Right renal cortex interstitium (tissue), 3 donors: ENCODE results near the gene SH3BGRL3. TPM values are rescaled to one million over a fixed set of nuclear protein-coding genes. Genes with fewer than 3 reads are reported as not detected.
A peak's percentile ranks its signal among the peaks of the same experiment; 100 is the strongest.
"Not testable (repeated sequence)": the region's sequence is repeated elsewhere in the genome, so short reads cannot be mapped to it uniquely, and the experiment has no call there.

Source experiments
- DNase-seq, 3 donors: peaks; one replicate each; pipeline ENCODE4 v3.0.0-alpha.2; 2013; ENCODE audit warnings: low read depth in 3 of 3, low spot score in 2 of 3
- polyA plus RNA-seq, 3 donors: library from polyadenylated mRNA; unstranded; fragments of 120-200 nt; gene quantifications; one replicate each; pipeline ENCODE4 v1.2.1, GENCODE V29; 2013; ENCODE audit not compliant: insufficient read length in 3 of 3

The SH3BGRL3 gene
- polyA plus RNA-seq, 3 donors: 83.5 to 110 (median 94.5) TPM

DNA sequence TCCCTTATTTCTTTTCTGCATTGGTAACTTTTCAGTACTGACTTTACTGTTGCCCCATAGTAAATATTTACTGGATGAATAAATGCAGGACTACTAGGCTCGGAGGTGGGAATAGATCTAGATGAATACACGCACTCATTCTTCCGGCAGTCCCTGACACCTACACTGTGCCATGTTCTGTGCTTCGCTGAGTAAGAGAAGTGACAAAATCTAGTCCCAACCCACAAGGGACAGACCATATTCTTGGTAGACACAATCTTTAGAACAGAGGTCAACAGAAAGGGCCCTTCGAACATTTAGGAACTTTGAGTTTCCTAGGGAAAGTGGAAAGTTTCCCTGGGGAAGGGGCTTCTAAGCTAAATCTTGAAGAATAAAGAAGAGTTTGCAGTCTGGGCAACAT lies 34.6 kb downstream of the SH3BGRL3 start:
- DNase-seq: no peak

DNA sequence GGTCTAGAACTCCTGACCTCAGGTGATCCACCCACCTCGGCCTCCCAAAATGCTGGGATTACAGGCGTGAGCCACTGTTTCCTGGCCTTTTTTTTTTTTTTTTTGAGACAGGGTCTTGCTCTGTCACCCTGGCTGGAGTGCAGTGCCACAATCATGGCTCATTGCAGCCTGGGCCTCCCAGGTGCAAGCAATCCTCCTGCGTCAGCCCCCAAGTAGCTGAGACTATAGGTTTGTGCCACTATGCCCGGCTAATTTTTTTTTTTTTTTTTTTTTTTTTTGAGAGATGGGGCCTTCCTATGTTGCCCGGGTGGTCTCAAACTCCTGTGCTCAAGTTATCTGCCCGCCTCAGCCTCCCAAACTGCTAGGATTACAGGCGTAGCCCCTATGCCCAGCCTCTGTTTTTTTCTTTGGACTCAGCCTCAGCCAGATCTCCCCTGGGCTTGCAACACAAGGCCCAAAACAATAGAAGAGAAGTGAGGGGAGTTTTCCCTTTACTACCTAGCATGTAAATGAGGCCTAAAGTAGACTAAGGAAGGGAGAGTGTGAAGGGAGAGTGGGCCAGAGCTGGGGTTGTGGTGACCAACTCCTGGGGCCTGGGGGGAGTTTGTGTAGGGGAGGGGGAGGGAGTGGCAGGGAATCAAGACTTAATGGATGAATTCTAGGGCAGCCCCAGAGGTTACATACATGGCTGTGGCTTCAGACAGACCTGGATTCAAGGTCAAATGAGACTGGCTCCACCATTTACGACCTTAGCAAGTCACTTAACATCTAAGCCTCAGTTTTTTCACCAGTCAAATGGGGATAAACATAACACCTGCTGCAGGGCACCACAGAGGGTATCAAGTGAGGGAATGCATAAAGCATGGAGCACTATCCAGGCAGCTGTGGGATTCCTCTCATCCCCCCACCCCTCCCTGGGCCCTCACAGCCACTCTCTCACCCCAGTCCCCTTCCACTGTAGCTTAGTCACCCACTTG lies 36.3 kb downstream of the SH3BGRL3 start:
- DNase-seq: no peak

DNA sequence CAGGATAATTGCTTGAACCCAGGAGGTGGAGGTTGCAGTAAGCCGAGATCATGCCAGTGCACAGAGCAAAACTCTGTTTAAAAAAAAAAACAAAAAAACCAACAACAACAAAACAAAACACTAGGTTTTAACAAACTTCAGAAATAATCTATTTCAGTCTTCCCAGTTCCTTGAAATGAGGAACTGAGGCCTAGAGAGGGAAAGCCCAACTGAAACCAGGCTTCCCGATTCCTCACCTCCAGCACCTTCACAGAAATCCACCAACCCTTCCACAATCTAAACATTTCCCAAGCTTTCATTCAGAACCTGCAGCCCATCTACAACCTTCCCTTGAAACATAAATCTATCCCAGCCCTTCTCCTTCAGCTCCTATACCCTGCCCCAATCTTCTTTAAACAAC lies 37.3 kb downstream of the SH3BGRL3 start:
- no peak for DNase-seq

DNA sequence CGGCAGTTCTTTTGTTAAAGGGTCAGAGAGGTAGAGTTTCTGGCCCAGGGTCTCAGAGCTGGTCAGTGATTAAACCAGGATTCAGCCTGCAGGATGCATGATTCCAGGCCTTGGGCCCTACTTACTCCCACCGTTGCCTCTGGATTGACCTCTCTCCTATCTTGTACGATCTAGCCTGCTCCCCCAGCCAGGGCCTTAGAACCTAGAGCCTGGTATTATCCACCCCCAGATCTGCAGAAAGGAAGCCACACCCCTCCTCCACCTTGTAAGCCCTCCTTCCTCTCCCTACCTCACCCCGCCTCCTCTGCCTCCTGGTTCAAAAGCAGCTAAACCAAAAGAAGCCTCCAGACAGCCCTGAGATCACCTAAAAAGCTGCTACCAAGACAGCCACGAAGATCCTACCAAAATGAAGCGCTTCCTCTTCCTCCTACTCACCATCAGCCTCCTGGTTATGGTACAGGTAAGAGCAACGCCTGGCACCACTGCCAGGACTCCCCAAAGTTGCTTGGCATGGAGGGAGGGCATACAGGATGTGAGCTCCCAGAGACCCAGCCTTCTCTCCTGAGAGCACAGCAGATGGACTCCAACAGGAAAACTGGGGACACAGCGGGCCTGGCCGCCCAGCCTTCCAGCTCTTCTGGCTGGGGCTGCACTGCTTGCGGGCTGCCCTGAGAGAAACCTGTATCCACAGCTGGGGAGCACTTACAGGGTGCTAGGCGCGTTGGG lies 37.9 kb downstream of the SH3BGRL3 start, which contains the start of gene CD52:
CD52 (plus strand) TSS at position 347 of the 726 bp plus-strand sequence; CDS start at position 407, 60 bp downstream.
- DNase-seq: no peak

DNA sequence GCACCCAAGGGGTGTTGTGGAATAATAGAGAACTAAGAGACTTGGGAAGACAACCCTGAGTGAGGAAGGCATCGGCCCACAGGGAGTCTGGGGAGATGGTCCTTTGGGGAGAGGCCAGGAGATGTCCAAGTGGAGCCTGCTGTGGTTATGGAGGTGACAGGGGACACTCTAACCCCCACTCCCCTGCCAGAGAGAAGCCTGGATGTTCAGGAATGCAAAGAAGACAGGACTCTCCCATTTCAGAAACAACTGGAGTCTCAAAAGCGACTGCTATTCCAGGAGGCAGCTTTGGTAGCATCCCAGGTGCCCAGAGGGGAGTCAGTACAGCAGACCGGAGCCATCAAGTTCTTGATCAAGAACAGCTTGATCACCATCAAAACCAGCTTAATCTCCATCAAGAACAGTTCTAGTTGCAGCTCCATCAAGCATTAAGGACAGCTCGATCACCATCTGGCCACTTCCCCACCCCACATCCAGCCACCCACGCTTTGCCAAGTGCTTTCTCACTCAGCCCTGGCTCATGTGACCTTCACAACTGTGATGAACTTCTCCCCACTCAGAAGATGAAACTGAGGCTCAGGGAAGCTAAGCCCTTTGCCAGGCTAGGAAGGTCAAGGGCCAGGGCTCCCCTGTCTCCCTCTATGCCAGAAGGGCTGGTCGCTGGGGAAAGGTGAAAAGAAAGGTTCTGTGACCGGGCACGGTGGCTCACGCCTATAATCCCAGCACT lies 38.6 kb downstream of the SH3BGRL3 start:
- no peak for DNase-seq

DNA sequence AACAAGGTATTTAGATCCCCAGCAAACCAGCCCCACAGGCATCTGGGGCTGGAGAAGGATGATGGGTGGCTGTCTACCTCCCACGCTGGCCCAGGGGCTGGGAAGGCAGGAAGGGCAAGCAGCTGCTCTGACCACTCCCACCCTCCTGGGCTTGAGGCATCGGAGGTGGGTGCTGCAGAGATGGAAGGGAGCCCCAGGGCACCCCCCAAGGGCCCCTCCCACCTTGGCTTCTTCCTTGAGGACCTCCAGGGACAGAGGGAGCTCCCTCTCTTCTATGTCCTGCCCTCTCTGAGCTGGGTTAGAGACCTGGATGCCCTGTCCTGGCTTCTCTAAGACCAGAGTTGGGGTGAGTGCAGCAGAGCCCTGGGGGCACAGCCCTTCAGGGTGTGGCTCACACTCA lies 41.0 kb downstream of the SH3BGRL3 start:
- DNase-seq: no peak

DNA sequence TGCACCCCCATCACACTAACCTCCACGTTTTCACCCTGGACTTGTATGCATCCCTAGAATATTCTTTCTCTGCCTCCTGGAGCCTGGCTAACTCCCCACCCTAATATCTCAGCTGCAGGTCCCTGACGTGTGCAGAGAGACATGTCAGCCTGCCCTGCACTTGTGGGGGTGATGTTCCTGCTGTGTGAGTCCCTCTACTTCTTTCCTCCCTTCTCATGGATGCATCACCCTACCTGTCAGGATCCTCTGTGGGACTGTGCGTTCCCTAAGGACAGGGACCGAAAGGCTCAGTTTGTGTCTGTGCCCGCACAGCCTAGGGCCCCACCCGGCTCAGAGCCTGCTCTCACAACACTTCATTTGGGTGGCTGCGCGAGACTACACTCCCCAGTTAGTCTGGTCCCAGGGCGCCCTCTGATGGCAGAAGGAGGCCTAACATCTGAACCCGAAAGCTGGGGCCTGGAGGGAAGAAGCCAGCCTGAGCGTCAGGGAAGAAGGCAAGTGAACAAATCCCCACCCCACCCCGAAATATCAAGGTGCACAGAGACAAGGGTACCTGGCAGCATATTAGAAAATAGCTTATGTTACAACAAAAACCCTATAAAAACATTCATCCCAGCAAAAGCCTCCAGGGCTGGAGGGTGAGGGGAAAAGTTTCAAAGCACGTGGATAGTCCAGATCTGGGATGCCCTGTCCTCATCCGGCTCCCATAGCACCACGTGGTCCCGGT lies 41.6 kb downstream of the SH3BGRL3 start:
- peak; percentile 43 to 61 (median 59) for DNase-seq

DNA sequence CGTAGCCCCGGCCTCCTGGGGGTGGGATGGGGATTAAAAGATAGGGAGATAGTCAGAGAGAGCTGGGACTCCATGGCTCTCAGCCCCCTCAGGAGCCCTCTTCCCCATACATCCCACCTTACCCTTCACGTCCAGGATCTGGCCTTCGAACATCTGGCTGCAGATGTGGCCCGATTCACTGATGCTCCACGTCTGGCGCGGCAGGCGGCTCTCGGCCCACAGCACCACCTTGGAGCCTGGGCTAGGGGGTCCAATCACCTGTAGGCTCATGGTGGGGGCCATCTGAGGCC lies 42.1 kb downstream of the SH3BGRL3 start:
- DNase-seq: no peak

DNA sequence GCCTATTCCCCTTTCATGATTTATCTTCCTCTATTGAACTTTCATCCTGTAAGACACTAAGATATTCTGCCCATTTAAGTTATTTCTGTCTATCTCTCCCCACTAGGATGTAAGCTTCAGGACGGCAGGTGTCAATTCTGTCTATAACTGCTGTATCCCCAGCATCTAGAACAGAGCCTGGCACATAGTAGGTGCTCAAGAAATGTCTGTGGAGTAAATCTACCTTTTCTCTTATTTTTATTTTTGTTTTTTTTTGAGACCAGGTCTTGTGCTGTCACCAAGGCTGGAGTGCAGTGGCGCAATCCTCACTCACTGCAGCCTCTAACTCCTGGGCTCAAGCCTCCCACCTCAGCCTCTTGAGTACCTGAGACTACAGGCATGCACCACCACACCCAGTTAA lies 43.5 kb downstream of the SH3BGRL3 start:
- no peak for DNase-seq

DNA sequence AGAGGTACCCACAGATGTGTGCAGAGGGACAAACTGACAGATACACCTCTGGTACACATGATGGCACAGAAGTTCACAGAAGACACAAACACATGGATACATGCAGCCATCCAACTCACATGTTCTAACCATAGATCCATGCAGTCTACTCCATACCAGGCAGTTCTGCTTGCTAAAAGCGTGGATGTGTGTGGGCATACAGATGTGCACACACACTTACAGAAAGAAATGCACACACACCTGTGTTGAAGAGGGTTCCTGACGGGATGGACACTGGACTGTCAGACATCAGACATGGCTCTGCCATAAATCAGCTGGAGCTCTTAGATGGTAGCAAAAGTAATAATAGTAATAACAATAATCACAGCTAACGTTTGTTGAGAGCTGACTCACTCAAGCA lies 44.7 kb downstream of the SH3BGRL3 start:
- no peak for DNase-seq

DNA sequence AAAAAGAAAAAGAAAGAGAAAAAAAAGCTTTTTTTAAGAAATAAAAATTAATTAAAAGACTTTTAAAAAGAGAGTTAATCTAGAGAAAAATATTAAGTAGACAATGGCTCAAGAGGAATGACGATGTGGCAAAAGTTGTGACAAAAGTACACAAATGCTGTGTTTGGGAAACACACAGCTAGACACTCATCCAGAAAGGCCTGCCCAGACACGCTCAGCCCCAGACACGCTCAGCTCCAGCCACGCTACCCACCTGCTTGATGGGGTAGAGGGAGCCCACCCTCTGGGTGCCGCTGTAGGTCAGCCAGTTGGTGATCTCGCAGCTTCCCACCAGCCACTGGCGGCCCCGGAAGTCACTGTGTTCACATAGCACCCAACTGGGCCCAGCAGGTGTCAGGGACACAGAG lies 48.1 kb downstream of the SH3BGRL3 start:
- DNase-seq: no peak

DNA sequence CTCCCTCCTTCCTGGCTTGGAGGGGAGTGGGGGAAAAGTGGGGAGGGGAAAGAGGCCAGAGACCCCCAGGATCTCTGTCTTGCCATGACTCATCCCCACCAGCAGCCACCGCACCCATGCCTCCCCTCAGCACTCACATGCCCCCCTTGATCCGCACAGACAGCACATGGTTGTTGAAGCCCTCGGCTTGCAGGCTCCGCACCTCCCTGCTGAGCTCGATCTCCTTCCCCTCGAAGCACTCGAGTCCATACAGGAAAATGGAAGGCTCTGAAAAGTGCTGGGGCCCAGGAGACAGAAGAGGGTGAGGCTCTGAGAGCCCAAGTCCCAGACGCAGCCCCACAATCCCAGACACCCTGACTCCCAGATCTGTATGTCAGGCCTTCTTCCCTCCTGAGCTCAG lies 48.7 kb downstream of the SH3BGRL3 start:
- DNase-seq: no peak

DNA sequence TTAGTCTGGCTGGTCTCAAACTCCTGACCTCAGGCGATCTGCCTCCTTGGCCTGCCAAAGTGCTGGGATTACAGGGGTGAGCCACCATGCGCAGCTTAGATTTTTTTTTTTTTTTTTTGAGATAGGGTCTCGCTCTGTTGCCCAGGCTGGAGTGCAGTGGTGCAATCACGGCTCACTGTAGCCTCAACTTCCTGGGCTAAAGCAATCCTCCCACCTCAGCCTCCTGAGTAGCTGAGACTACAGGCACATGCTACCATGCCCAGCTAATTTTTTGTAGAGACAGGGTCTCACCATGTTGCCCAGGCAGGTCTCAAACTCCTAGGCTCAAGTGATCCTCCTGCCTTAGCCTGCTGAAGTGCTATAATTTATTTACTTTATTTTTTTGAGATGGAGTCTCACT lies 49.5 kb downstream of the SH3BGRL3 start:
- DNase-seq: not testable (repeated sequence)

DNA sequence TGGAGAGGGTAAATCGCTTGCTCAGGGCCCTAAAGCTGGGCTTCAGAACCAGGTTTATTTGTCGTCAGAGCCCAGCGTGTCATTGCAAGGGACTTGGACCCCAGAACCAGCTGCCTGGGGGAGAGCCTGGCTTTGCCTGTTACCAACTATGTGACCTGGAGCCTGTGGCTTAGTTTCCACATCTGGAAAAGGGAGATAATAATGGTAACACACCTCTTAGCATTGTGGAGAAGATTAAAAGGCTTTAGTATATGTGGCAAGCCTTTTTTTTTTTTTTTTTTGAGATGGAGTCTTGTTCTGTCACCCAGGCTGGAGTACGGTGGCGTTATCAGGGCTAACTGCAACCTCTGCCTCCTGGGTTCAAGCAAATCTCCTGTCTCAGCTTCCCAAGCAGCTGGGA lies 50.4 kb downstream of the SH3BGRL3 start:
- no peak for DNase-seq

Other genes starting within 250 kb of the SH3BGRL3 start
- 1 to 10 TPM; 2.8 to 4.9 (median 4.2) TPM for gene SLC30A2, start 234.0 kb upstream of the SH3BGRL3 start, polyA plus RNA-seq
- 1 to 10 TPM in 1 of 3 donors, under 1 TPM in 2; 0.82 to 1.3 (median 0.85) TPM for gene TRIM63, start 212.5 kb upstream of the SH3BGRL3 start, polyA plus RNA-seq
- 10 to 100 TPM; 20.5 to 22.0 (median 20.7) TPM for gene PDIK1L, start 168.3 kb upstream of the SH3BGRL3 start, polyA plus RNA-seq
- gene FAM110D, start 121.0 kb upstream of the SH3BGRL3 start, polyA plus RNA-seq: 1 to 10 TPM; 1.2 to 1.3 (median 1.2) TPM
- gene C1orf232, start 111.1 kb upstream of the SH3BGRL3 start, polyA plus RNA-seq: under 1 TPM in 1 of 3 donors, not detected in 2; 0.38 TPM
- gene ZNF593, start 110.2 kb upstream of the SH3BGRL3 start, polyA plus RNA-seq: 10 to 100 TPM; 12.4 to 15.4 (median 13.1) TPM
- gene ZNF593OS, start 108.3 kb upstream of the SH3BGRL3 start, polyA plus RNA-seq: under 1 TPM; 0.42 to 0.62 (median 0.60) TPM
- gene CNKSR1, start 102.6 kb upstream of the SH3BGRL3 start, polyA plus RNA-seq: 10 to 100 TPM in 2 of 3 donors, 1 to 10 TPM in 1; 9.0 to 11.7 (median 10.3) TPM
- under 1 TPM in 1 of 3 donors, not detected in 2; 0.10 TPM for gene CATSPER4, start 89.5 kb upstream of the SH3BGRL3 start, polyA plus RNA-seq
- 10 to 100 TPM; 13.7 to 18.9 (median 15.0) TPM for gene CEP85, start 45.9 kb upstream of the SH3BGRL3 start, polyA plus RNA-seq
- gene UBXN11, start 26.6 kb downstream of the SH3BGRL3 start, polyA plus RNA-seq: 10 to 100 TPM; 33.2 to 35.5 (median 35.3) TPM
- 1 to 10 TPM; 2.8 to 7.9 (median 5.3) TPM for gene CD52, start 37.9 kb downstream of the SH3BGRL3 start, polyA plus RNA-seq
- gene CRYBG2, start 74.0 kb downstream of the SH3BGRL3 start, polyA plus RNA-seq: 1 to 10 TPM in 1 of 3 donors, under 1 TPM in 2; 0.46 to 1.0 (median 0.80) TPM
- gene ZNF683, start 92.7 kb downstream of the SH3BGRL3 start, polyA plus RNA-seq: not detected
- under 1 TPM in 2 of 3 donors, not detected in 1; 0.06 to 0.07 TPM for gene LIN28A, start 130.7 kb downstream of the SH3BGRL3 start, polyA plus RNA-seq
- gene DHDDS, start 152.2 kb downstream of the SH3BGRL3 start, polyA plus RNA-seq: 10 to 100 TPM; 32.4 to 37.1 (median 36.1) TPM
- gene HMGN2, start 192.4 kb downstream of the SH3BGRL3 start, polyA plus RNA-seq: 1,000 to 10,000 TPM; 1,175 to 1,202 (median 1,200) TPM
- gene RPS6KA1, start 249.7 kb downstream of the SH3BGRL3 start, polyA plus RNA-seq: 10 to 100 TPM; 19.8 to 22.9 (median 21.6) TPM